ENCODE data around the gene SSH2. TPM values are rescaled to one million over a fixed set of nuclear protein-coding genes. Genes with fewer than 3 reads are reported as not detected.

Gene SSH2
- total RNA-seq, 1 experiment from 2014 or later = 45.1 TPM

GRCh38 chr17:29722411-29723198, 207.4 kb downstream of the SSH2 start:
- TF ChIP-seq CTCF (conservative IDR thresholded peaks at IDR 0.05) (no peak), EZH2 (IDR thresholded peaks at IDR 0.05; ENCODE audit: low read depth) (no peak)
- H3K4me2 ChIP-seq = no peak overlapping the region
- ChIA-PET CTCF (interaction anchor here (0.7 kb wide), 1 partner anchor 32 kb away, joined by 3 read pairs; no protein-coding TSS in a partner anchor), POLR2A (ENCODE audit: unreplicated experiment) (interaction anchor here (0.7 kb wide), 1 partner anchor 34 kb away, joined by 4 read pairs; no protein-coding TSS in a partner anchor)
- no peak overlapping the region for H3K27ac ChIP-seq
- no peaks in the 10 kb centered on the region for H3K36me3 ChIP-seq (ENCODE audit: low read depth)
- no peak overlapping the region for H3K4me3 ChIP-seq
- H4K20me1 ChIP-seq (ENCODE audit: insufficient read depth) = no peaks in the 10 kb centered on the region
- no peaks in the 10 kb centered on the region for H3K9me2 ChIP-seq (ENCODE audit: insufficient read depth)
- DNase-seq = no peak
- 0 out of 2 replicates have a peak, but pooled peaks cover 3% of the 10 kb centered on the region for H3F3A ChIP-seq (ENCODE audit: insufficient read depth, low read depth)
- no peaks in the 10 kb centered on the region for H3K79me2 ChIP-seq (ENCODE audit: low read depth)
- intact Hi-C loops (cut with micrococcal nuclease; ENCODE audit: unreplicated experiment) = no loop called here
- H3K27me3 ChIP-seq (ENCODE audit: insufficient read depth, low read depth) = no peaks in the 10 kb centered on the region
- H3K9me3 ChIP-seq (ENCODE audit: insufficient read depth, low read depth) = no peaks in the 10 kb centered on the region
- no peak overlapping the region for H2AFZ ChIP-seq
- peaks cover 16% of the 10 kb centered on the region for H3K4me1 ChIP-seq (replicated peaks; ENCODE audit: insufficient read depth)
- no TSS peak for BruUV-seq (replicated peaks)

- no TSS peak for BruUV-seq (replicated peaks)
- H2AFZ ChIP-seq = no peak overlapping the region
- no peak for TF ChIP-seq CTCF (conservative IDR thresholded peaks at IDR 0.05)
- TF ChIP-seq EZH2 (IDR thresholded peaks at IDR 0.05; ENCODE audit: low read depth) = no peak
- no peak for DNase-seq
- no peak overlapping the region for H3K27ac ChIP-seq
- ChIA-PET CTCF (no interaction called here), POLR2A (ENCODE audit: unreplicated experiment) (no interaction called here)
- intact Hi-C loops (cut with micrococcal nuclease; ENCODE audit: unreplicated experiment) = no loop called here
- H3F3A ChIP-seq (ENCODE audit: insufficient read depth, low read depth) = 0 out of 2 replicates have a peak, but pooled peaks cover 3% of the 10 kb centered on the region
- H3K4me1 ChIP-seq (replicated peaks; ENCODE audit: insufficient read depth) = 0 out of 2 replicates have a peak, but pooled peaks cover 10% of the 10 kb centered on the region
- no peaks in the 10 kb centered on the region for H3K36me3 ChIP-seq (ENCODE audit: low read depth)
- H3K9me2 ChIP-seq (ENCODE audit: insufficient read depth) = no peaks in the 10 kb centered on the region
- H4K20me1 ChIP-seq (ENCODE audit: insufficient read depth) = no peaks in the 10 kb centered on the region
- H3K27me3 ChIP-seq (ENCODE audit: insufficient read depth, low read depth) = no peaks in the 10 kb centered on the region
- no peak overlapping the region for H3K4me2 ChIP-seq
- no peaks in the 10 kb centered on the region for H3K9me3 ChIP-seq (ENCODE audit: insufficient read depth, low read depth)
- no peak overlapping the region for H3K4me3 ChIP-seq
- H3K79me2 ChIP-seq (ENCODE audit: low read depth) = no peaks in the 10 kb centered on the region
Observed at GRCh38 chr17:29720551-29720950, 209.5 kb downstream of the SSH2 start.

GRCh38 chr17:29719469-29719868, 210.6 kb downstream of the SSH2 start:
- BruUV-seq (replicated peaks) = no TSS peak
- H3K4me2 ChIP-seq = no peak overlapping the region
- intact Hi-C loops (cut with micrococcal nuclease; ENCODE audit: unreplicated experiment) = no loop called here
- no peak overlapping the region for H3K4me3 ChIP-seq
- H3K36me3 ChIP-seq (ENCODE audit: low read depth) = no peaks in the 10 kb centered on the region
- TF ChIP-seq CTCF (conservative IDR thresholded peaks at IDR 0.05) (no peak), EZH2 (IDR thresholded peaks at IDR 0.05; ENCODE audit: low read depth) (no peak)
- no peaks in the 10 kb centered on the region for H3K9me3 ChIP-seq (ENCODE audit: insufficient read depth, low read depth)
- DNase-seq = no peak
- POLR2A ChIA-PET (ENCODE audit: unreplicated experiment) = no interaction called here
- CTCF ChIA-PET = no interaction called here
- no peaks in the 10 kb centered on the region for H3K27me3 ChIP-seq (ENCODE audit: insufficient read depth, low read depth)
- H2AFZ ChIP-seq = no peak overlapping the region
- 0 out of 2 replicates have a peak, but pooled peaks cover 10% of the 10 kb centered on the region for H3K4me1 ChIP-seq (replicated peaks; ENCODE audit: insufficient read depth)
- no peaks in the 10 kb centered on the region for H3K9me2 ChIP-seq (ENCODE audit: insufficient read depth)
- no peaks in the 10 kb centered on the region for H4K20me1 ChIP-seq (ENCODE audit: insufficient read depth)
- H3K79me2 ChIP-seq (ENCODE audit: low read depth) = no peaks in the 10 kb centered on the region
- H3F3A ChIP-seq (ENCODE audit: insufficient read depth, low read depth) = 0 out of 2 replicates have a peak, but pooled peaks cover 3% of the 10 kb centered on the region
- no peak overlapping the region for H3K27ac ChIP-seq
